Measurements from ENCODE around the gene ZNF609.
A peak's percentile ranks its signal among the peaks of the same experiment; 100 is the strongest.
"Not testable (repeated sequence)": the region's sequence is repeated elsewhere in the genome, so short reads cannot be mapped to it uniquely, and the experiment has no call there.

Gene ZNF609

GRCh38 chr15:64459066-64459781 lies 1.2 kb upstream of the ZNF609 start:
- no peak for DNase-seq

GRCh38 chr15:64460724-64461720 lies 644 bp downstream of the ZNF609 start:
- DNase-seq = peak; percentile 78 to 86 (median 81)

- no peak for DNase-seq
Measured at GRCh38 chr15:64461721-64462162, 1.4 kb downstream of the ZNF609 start.

GRCh38 chr15:64462492-64462891 lies 2.1 kb downstream of the ZNF609 start:
- DNase-seq = no peak

GRCh38 chr15:64464276-64465005 lies 4.1 kb downstream of the ZNF609 start:
- DNase-seq = no peak

- DNase-seq = no peak
Measured at GRCh38 chr15:64466408-64467141, 6.2 kb downstream of the ZNF609 start.

- DNase-seq = no peak
Measured at GRCh38 chr15:64472161-64472560, 11.8 kb downstream of the ZNF609 start.

- DNase-seq = no peak
Measured at GRCh38 chr15:64474846-64475245, 14.5 kb downstream of the ZNF609 start.

GRCh38 chr15:64476550-64476949 lies 16.2 kb downstream of the ZNF609 start:
- no peak for DNase-seq

GRCh38 chr15:64478863-64479262 lies 18.5 kb downstream of the ZNF609 start:
- peak in 1 of 3 donors; percentile 45 for DNase-seq

- DNase-seq = peak in 2 of 3 donors; percentile 51 to 60
Measured at GRCh38 chr15:64480891-64481290, 20.5 kb downstream of the ZNF609 start.

- DNase-seq = no peak
Measured at GRCh38 chr15:64483749-64484148, 23.4 kb downstream of the ZNF609 start.

GRCh38 chr15:64485796-64486195 lies 25.4 kb downstream of the ZNF609 start:
- DNase-seq = no peak

- DNase-seq = no peak
Measured at GRCh38 chr15:64490598-64491259, 30.4 kb downstream of the ZNF609 start.

GRCh38 chr15:64493641-64494040 lies 33.3 kb downstream of the ZNF609 start:
- DNase-seq = no peak

GRCh38 chr15:64495968-64496367 lies 35.6 kb downstream of the ZNF609 start:
- not testable (repeated sequence) for DNase-seq

GRCh38 chr15:64500695-64501395 lies 40.5 kb downstream of the ZNF609 start:
- DNase-seq = no peak

GRCh38 chr15:64501396-64501715 lies 41.0 kb downstream of the ZNF609 start:
- DNase-seq = no peak

GRCh38 chr15:64502151-64502550 lies 41.8 kb downstream of the ZNF609 start:
- no peak for DNase-seq

- peak; percentile 56 to 74 (median 68) for DNase-seq
Measured at GRCh38 chr15:64502551-64502950, 42.2 kb downstream of the ZNF609 start.

- no peak for DNase-seq
Measured at GRCh38 chr15:64503197-64503596, 42.8 kb downstream of the ZNF609 start.
